ENCODE measurements around the gene LAMC2. TPM values are rescaled to one million over a fixed set of nuclear protein-coding genes. Genes with fewer than 3 reads are reported as not detected.

LAMC2 gene
- total RNA-seq, 4 donors from 2014 or later = 9.4 to 17.4 (median 15.9) TPM

GRCh38 chr1:183212870-183213269 is 26.8 kb downstream of the LAMC2 start:
- Histone ChIP-seq H3K27ac (no peak overlapping the region), H3K9me3 (no peaks in the 10 kb centered on the region), H3K4me3 (no peak overlapping the region), H3K27me3 (no peaks in the 10 kb centered on the region), H3K4me1 (peaks cover 0 to 28% (median 4%) of the 10 kb centered on the region in 3 donors), H3K36me3 (peaks cover 0 to 15% (median 0%) of the 10 kb centered on the region in 3 donors)
- intact Hi-C loops (cut with DNase I) = no loop called here
- DNase-seq = no peak
- 47 to 55% methylated on average over 1 of the region's 1 CpG for WGBS, 2 donors
- no peak for TF ChIP-seq POLR2A (IDR thresholded peaks at IDR 0.05)
- no peak for TF ChIP-seq CTCF (IDR thresholded peaks at IDR 0.05)

GRCh38 chr1:183214021-183214970 is 28.2 kb downstream of the LAMC2 start:
- Histone ChIP-seq H3K27ac (no peak overlapping the region), H3K36me3 (peaks cover 0 to 15% (median 0%) of the 10 kb centered on the region in 3 donors), H3K9me3 (no peaks in the 10 kb centered on the region), H3K4me1 (peaks cover 1 to 39% (median 15%) of the 10 kb centered on the region in 3 donors), H3K4me3 (no peak overlapping the region), H3K27me3 (no peaks in the 10 kb centered on the region)
- TF ChIP-seq POLR2A (IDR thresholded peaks at IDR 0.05) (no peak), CTCF (IDR thresholded peaks at IDR 0.05) (no peak)
- no peak for DNase-seq
- 76 to 77% methylated on average over 4 of the region's 5 CpGs for WGBS, 2 donors
- intact Hi-C loops (cut with DNase I) = no loop called here

DNA sequence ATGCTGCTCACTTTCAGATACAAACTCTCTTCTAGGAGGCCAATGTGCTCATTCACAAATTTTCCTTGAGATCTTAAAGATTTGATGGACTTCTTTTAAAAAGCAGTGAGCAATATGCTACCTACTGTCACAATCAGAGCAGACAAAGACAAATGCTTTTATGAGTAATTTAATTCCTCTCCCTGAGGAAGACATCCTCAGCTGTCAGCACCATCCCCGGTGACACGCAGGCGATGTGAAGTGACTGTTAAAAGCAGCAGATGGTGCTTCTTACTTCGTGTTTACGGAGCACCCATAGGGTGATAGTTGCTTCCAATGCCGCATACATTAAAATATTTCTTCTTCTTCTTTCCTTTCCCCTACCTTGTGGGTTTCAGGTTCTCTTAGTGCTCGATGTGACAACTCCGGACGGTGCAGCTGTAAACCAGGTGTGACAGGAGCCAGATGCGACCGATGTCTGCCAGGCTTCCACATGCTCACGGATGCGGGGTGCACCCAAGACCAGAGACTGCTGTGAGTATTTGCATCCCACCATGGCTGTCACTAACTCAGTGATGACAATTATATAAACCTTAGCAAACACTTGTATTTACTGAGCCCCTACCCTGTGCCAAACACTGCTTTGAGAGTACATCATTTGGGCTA is 29.1 kb downstream of the LAMC2 start:
- no peak overlapping the region for H3K27ac ChIP-seq
- intact Hi-C loops (cut with DNase I) = no loop called here
- H3K36me3 ChIP-seq = peaks cover 0 to 15% (median 0%) of the 10 kb centered on the region in 3 donors
- DNase-seq = no peak
- peaks cover 5 to 39% (median 16%) of the 10 kb centered on the region in 3 donors for H3K4me1 ChIP-seq
- H3K4me3 ChIP-seq = no peak overlapping the region
- WGBS, 2 donors = 87 to 93% methylated on average over 13 of the region's 13 CpGs
- H3K9me3 ChIP-seq = no peaks in the 10 kb centered on the region
- H3K27me3 ChIP-seq = no peaks in the 10 kb centered on the region
- no peak for TF ChIP-seq CTCF (IDR thresholded peaks at IDR 0.05)
- no peak for TF ChIP-seq POLR2A (IDR thresholded peaks at IDR 0.05)

GRCh38 chr1:183215936-183216335 is 29.9 kb downstream of the LAMC2 start:
- H3K27me3 ChIP-seq = no peaks in the 10 kb centered on the region
- no peaks in the 10 kb centered on the region for H3K9me3 ChIP-seq
- intact Hi-C loops (cut with DNase I) = no loop called here
- no peak overlapping the region for H3K4me3 ChIP-seq
- peaks cover 0 to 15% (median 0%) of the 10 kb centered on the region in 3 donors for H3K36me3 ChIP-seq
- H3K4me1 ChIP-seq = peaks cover 5 to 39% (median 16%) of the 10 kb centered on the region in 3 donors
- no peak for DNase-seq
- 83 to 86% methylated on average over 3 to 4 of the region's 4 CpGs for WGBS, 2 donors
- TF ChIP-seq POLR2A (IDR thresholded peaks at IDR 0.05) (no peak), CTCF (IDR thresholded peaks at IDR 0.05) (no peak)
- H3K27ac ChIP-seq = no peak overlapping the region

Measured in esophagus squamous epithelium (tissue), 5 donors.